Endodermal cell (in vitro differentiated cells): ENCODE measurements around the gene PRR20G. TPM values are rescaled to one million over a fixed set of nuclear protein-coding genes. Genes with fewer than 3 reads are reported as not detected.

ENCODE experiments used
- DNase-seq: peaks from one replicate; pipeline ENCODE4 v3.0.0-alpha.2; 2017
- H3K27ac ChIP-seq: 2 replicates; pipeline ENCODE4 v1.5.1; 2013; ENCODE audit warnings: mild to moderate bottlenecking, low read depth, low read length, moderate library complexity
- H3K27me3 ChIP-seq: 2 replicates; pipeline ENCODE4 v1.6.1; 2013; ENCODE audit warnings: mild to moderate bottlenecking, low read length, moderate library complexity; ENCODE audit not compliant: insufficient read depth, control insufficient read depth, poor library complexity, severe bottlenecking
- H3K36me3 ChIP-seq: 2 replicates; pipeline ENCODE4 v1.7.0; 2013; ENCODE audit warnings: mild to moderate bottlenecking, low read length, moderate library complexity; ENCODE audit not compliant: control insufficient read depth, insufficient read depth
- H3K4me1 ChIP-seq: one replicate; pipeline ENCODE4 v1.7.0; 2013; ENCODE audit warnings: low read length; ENCODE audit not compliant: control insufficient read depth, insufficient read depth
- H3K4me3 ChIP-seq: 2 replicates; pipeline ENCODE4 v1.5.1; 2013; ENCODE audit warnings: mild to moderate bottlenecking, low read length, moderate library complexity
- H3K9ac ChIP-seq: 2 replicates; pipeline ENCODE4 v1.6.1; 2013; ENCODE audit warnings: mild to moderate bottlenecking, low read length, moderate library complexity; ENCODE audit not compliant: poor library complexity, severe bottlenecking; ENCODE audit errors: extremely low read depth
- H3K9me3 ChIP-seq: 2 replicates; pipeline ENCODE4 v1.6.1; 2013; ENCODE audit warnings: mild to moderate bottlenecking, low read length, moderate library complexity; ENCODE audit not compliant: control insufficient read depth
- H3K27ac Mint-ChIP-seq: 2 replicates; pipeline ENCODE4 v1.8.0; 2020; ENCODE audit warnings: mixed read lengths
- H3K27me3 Mint-ChIP-seq: 2 replicates; pipeline ENCODE4 v1.8.0; 2021; ENCODE audit warnings: mild to moderate bottlenecking, mixed read lengths; ENCODE audit not compliant: insufficient read depth
- H3K36me3 Mint-ChIP-seq: 2 replicates; pipeline ENCODE4 v1.8.0; 2020; ENCODE audit warnings: low read depth, mixed read lengths
- H3K4me1 Mint-ChIP-seq: 2 replicates; pipeline ENCODE4 v1.8.0; 2020; ENCODE audit warnings: mixed read lengths
- H3K4me3 Mint-ChIP-seq: 2 replicates; pipeline ENCODE4 v1.8.0; 2020; ENCODE audit warnings: mild to moderate bottlenecking, moderate library complexity, mixed read lengths
- H3K9me3 Mint-ChIP-seq: 2 replicates; pipeline ENCODE4 v1.8.0; 2020; ENCODE audit warnings: mild to moderate bottlenecking, mixed read lengths
- WGBS, 2 experiments: methylation state at CpG; one replicate each; pipeline versions ENCODE4 v1.1.5 to v1.1.7; 2013; ENCODE audit warnings: missing lambda C conversion rate in 2 of 2, mixed read lengths in 1 of 2; ENCODE audit not compliant: insufficient coverage in 1 of 2, insufficient read length in 1 of 2; 5-methylcytosine and 5-hydroxymethylcytosine counted together
- total RNA-seq, 2 donors: library from RNA; stranded (reverse); fragmentation: NEBNext Ultra II Directional in 1 of 2; extraction: Animal tissue kit (Norgen Biotek cat#: 25700) in 1 of 2; gene quantifications; 2 replicates in 1 of 2; 3 replicates in 1 of 2; pipeline ENCODE4 v1.2.1, GENCODE V29; 2021
- TF ChIP-seq, protein P1 (sequence below): fragments of 200-600 bp; sonication (generic); conservative IDR thresholded peaks from 2 replicates; pipeline ENCODE4 v1.5.0; 2021; ENCODE audit warnings: antibody characterized with exemption, mild to moderate bottlenecking

PRR20G gene
- total RNA-seq, 2 donors from 2014 or later, result not detected

DNA sequence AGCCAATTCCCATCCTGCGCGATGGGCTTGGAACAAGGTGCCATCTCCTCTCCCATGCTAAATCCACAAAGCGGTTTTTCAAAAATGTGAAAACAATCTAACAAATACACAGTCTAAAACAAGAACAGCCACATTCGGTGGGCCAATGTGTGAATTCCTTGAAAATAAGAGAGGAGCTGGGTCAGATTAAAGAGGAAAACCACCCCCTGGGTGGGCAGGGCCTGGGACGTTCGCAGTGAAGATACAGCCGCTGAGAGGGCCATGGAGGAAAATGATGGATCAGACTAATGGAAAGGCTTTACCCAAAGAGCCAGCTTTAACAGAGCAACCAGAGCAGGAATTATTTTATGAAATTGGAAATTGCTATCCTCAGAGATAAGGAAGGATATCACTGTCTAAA is 27.4 kb downstream of the PRR20G start:
- Mint-ChIP-seq H3K9me3 (peaks cover 4% of the 10 kb centered on the region), H3K4me1 (no peaks in the 10 kb centered on the region), H3K27ac (no peak overlapping the region), H3K4me3 (no peak overlapping the region), H3K36me3 (no peaks in the 10 kb centered on the region), H3K27me3 (peaks cover 8% of the 10 kb centered on the region)
- no peak overlapping the region for H3K27ac ChIP-seq
- DNase-seq, result no peak
- TF ChIP-seq, protein P1, sequence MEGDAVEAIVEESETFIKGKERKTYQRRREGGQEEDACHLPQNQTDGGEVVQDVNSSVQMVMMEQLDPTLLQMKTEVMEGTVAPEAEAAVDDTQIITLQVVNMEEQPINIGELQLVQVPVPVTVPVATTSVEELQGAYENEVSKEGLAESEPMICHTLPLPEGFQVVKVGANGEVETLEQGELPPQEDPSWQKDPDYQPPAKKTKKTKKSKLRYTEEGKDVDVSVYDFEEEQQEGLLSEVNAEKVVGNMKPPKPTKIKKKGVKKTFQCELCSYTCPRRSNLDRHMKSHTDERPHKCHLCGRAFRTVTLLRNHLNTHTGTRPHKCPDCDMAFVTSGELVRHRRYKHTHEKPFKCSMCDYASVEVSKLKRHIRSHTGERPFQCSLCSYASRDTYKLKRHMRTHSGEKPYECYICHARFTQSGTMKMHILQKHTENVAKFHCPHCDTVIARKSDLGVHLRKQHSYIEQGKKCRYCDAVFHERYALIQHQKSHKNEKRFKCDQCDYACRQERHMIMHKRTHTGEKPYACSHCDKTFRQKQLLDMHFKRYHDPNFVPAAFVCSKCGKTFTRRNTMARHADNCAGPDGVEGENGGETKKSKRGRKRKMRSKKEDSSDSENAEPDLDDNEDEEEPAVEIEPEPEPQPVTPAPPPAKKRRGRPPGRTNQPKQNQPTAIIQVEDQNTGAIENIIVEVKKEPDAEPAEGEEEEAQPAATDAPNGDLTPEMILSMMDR, result no peak
- no peaks in the 10 kb centered on the region for H3K27me3 ChIP-seq
- H3K9ac ChIP-seq, result no peak overlapping the region
- H3K9me3 ChIP-seq, result no peaks in the 10 kb centered on the region
- WGBS, 2 experiments, result 93% methylated on average over 3 to 7 of the region's 7 CpGs
- H3K4me1 ChIP-seq, result no peaks in the 10 kb centered on the region
- no peak overlapping the region for H3K4me3 ChIP-seq
- H3K36me3 ChIP-seq, result no peaks in the 10 kb centered on the region

DNA sequence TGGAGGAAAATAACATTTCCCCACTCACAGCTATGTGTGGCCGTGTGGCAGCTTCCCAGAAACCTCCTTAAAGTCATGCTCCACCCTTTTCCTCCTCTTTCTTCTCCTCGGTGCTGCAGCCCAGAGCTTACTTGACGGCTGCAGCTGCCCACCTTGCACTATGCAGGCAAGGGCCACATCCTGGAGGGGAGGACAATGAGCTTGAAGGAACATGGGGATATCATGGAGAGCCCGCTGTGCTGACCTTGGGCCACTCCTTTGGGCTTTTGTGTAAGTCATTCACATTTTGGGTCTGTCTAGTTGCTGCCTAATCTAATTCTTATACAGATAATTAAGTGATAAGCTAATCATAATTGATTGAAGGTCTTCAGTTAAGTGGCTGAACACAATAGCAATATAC is 28.0 kb downstream of the PRR20G start:
- H3K4me1 Mint-ChIP-seq, result no peaks in the 10 kb centered on the region
- no peaks in the 10 kb centered on the region for H3K36me3 ChIP-seq
- H3K4me3 ChIP-seq, result no peak overlapping the region
- no peak overlapping the region for H3K4me3 Mint-ChIP-seq
- DNase-seq, result no peak
- H3K4me1 ChIP-seq, result no peaks in the 10 kb centered on the region
- H3K36me3 Mint-ChIP-seq, result no peaks in the 10 kb centered on the region
- H3K27me3 Mint-ChIP-seq, result peaks cover 8% of the 10 kb centered on the region
- 70 to 85% methylated on average over 2 to 4 of the region's 4 CpGs for WGBS, 2 experiments
- no peaks in the 10 kb centered on the region for H3K9me3 ChIP-seq
- no peak overlapping the region for H3K27ac Mint-ChIP-seq
- TF ChIP-seq, protein P1, result no peak
- no peak overlapping the region for H3K9ac ChIP-seq
- H3K27ac ChIP-seq, result no peak overlapping the region
- peaks cover 4% of the 10 kb centered on the region for H3K9me3 Mint-ChIP-seq
- no peaks in the 10 kb centered on the region for H3K27me3 ChIP-seq

DNA sequence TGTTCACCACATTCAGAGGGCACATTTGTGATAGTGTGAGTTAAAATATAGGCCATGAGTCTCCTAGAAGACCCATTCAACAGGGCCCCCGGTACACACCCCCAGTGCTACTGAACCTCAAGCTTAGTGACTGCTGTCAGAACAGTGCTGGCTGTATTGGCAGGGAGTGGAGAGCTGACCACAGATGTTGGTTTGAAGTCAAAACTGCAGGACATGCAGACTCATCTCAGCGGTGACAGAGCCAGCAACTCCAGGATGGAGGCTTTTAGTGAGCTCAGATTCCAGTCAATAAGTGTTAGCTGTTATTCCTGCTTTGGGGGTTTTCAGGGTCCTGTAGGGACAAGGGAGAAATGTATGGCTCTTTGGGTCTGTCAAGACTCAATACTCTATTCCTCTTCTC is 29.1 kb downstream of the PRR20G start:
- 80 to 91% methylated on average over 2 of the region's 2 CpGs for WGBS, 2 experiments
- no peak overlapping the region for H3K27ac Mint-ChIP-seq
- Histone ChIP-seq H3K27ac (no peak overlapping the region), H3K9me3 (no peaks in the 10 kb centered on the region), H3K36me3 (no peaks in the 10 kb centered on the region), H3K4me3 (no peak overlapping the region), H3K9ac (no peak overlapping the region), H3K4me1 (no peaks in the 10 kb centered on the region), H3K27me3 (no peaks in the 10 kb centered on the region)
- peaks cover 10% of the 10 kb centered on the region for H3K9me3 Mint-ChIP-seq
- peaks cover 6% of the 10 kb centered on the region for H3K27me3 Mint-ChIP-seq
- no peak overlapping the region for H3K4me3 Mint-ChIP-seq
- no peaks in the 10 kb centered on the region for H3K4me1 Mint-ChIP-seq
- DNase-seq, result no peak
- no peaks in the 10 kb centered on the region for H3K36me3 Mint-ChIP-seq
- TF ChIP-seq, protein P1, result no peak
